HCT116 (cell line): ENCODE results near the gene DTD2.

Experiments
- CTCF ChIP-seq, 3 experiments: fragments of 200-600 bp in 1 of 3; sonication (generic) in 1 of 3; IDR thresholded peaks in 2 of 3; conservative IDR thresholded peaks in 1 of 3; 2 replicates each; pipeline ENCODE4 v1.5.1; 2012 to 2017; ENCODE audit warnings: low read depth in 2 of 3, low read length in 2 of 3, antibody characterized with exemption in 1 of 3, borderline replicate concordance in 1 of 3, control low read depth in 1 of 3, mild to moderate bottlenecking in 1 of 3, mixed read lengths in 1 of 3, mixed run types in 1 of 3, moderate library complexity in 1 of 3; ENCODE audit not compliant: insufficient read depth in 1 of 3
- EZH2 ChIP-seq: fragments of 200-600 bp; sonication (generic); IDR thresholded peaks from 2 replicates; pipeline ENCODE4 v1.6.1; 2017; ENCODE audit warnings: antibody characterized with exemption, mixed run types
- POLR2A ChIP-seq: IDR thresholded peaks from 2 replicates; pipeline ENCODE4 v1.7.0; 2011; ENCODE audit warnings: borderline replicate concordance; ENCODE audit not compliant: insufficient read depth, insufficient read length; ENCODE audit errors: extremely low read depth
- POLR2AphosphoS5 ChIP-seq: IDR thresholded peaks from 2 replicates; pipeline ENCODE4 v1.6.1; 2011; ENCODE audit warnings: mild to moderate bottlenecking, low read depth, low read length, moderate library complexity
- REST ChIP-seq: IDR thresholded peaks from 2 replicates; pipeline ENCODE4 v1.6.1; 2012; ENCODE audit warnings: low read depth
- SP1 ChIP-seq: IDR thresholded peaks from 2 replicates; pipeline ENCODE4 v1.6.1; 2012; ENCODE audit warnings: low read depth

DNA sequence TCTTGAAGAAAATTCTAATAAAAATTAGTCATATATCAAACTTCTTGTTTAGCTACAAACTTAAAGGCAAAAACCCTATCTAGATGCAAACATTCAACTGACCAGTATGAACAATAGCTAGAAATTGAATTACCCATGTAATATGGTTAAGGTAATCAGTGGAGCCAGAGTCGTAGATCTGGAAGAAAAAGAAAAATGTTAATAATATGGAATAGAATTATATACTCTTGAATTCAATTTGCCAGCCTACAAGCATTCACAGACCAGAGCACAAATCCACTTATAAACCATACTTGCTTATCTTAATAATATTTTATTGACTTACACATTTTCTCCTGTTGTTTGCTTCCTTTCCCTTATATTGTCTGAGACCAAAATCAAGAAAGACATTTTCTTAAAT, 29.3 kb downstream of the DTD2 start:
- TF ChIP-seq POLR2A (no peak), CTCF (IDR thresholded peaks at IDR 0.05 in 2 of 3, conservative IDR thresholded peaks at IDR 0.05 in 1 of 3; ENCODE audit: borderline replicate concordance in 1 of 3, insufficient read depth in 1 of 3, low read depth in 2 of 3, low read length in 2 of 3) (no peak), REST (no peak), POLR2AphosphoS5 (no peak), SP1 (no peak), EZH2 (no peak)
